ENCODE measurements around the gene RGS6.

DNA sequence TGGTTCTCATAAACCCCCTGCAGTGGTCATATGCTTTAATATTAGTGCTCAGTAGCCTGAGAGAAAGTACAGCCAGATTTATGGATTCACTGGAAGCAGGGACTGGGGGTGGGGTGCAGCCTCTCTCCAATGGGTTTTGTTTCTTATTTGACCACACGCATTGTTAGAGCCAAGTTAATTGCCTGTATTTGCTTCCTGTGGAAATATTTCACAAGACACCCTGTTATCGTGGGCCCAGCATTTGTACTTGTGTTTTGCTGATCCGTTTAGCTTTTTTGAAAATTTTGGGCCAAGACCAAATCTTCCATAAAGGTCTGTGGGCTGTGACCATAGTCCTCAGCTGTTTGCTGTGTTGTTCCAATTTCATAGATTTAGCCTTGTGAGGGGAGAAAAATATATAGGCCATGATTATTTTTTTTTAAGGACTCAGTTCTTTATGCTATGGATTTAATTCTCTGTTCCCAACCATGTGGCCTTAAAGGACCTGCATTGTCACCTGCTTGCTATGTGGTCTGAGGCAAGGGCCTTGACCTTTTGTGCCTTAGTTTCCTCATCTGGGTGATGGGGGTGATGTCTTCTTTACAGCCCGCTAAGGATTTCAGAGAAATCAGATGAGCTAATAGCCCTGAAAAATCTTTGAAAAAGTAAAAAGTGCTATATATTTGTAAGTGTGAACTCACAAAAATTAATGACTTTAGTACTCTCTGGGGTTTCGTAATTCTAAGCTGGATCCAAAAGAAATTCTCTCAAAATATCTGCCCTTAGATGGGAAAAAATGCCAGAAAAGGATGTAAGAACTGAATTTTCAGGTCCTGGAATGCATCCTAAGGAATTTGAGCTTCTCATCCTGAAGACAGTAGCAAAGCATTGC, 591.4 kb downstream of the RGS6 start:
- TF ChIP-seq, protein P1, sequence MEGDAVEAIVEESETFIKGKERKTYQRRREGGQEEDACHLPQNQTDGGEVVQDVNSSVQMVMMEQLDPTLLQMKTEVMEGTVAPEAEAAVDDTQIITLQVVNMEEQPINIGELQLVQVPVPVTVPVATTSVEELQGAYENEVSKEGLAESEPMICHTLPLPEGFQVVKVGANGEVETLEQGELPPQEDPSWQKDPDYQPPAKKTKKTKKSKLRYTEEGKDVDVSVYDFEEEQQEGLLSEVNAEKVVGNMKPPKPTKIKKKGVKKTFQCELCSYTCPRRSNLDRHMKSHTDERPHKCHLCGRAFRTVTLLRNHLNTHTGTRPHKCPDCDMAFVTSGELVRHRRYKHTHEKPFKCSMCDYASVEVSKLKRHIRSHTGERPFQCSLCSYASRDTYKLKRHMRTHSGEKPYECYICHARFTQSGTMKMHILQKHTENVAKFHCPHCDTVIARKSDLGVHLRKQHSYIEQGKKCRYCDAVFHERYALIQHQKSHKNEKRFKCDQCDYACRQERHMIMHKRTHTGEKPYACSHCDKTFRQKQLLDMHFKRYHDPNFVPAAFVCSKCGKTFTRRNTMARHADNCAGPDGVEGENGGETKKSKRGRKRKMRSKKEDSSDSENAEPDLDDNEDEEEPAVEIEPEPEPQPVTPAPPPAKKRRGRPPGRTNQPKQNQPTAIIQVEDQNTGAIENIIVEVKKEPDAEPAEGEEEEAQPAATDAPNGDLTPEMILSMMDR (IDR thresholded peaks at IDR 0.05) = no peak
- TF ChIP-seq POLR2A (IDR thresholded peaks at IDR 0.05) (no peak), POLR2AphosphoS5 (IDR thresholded peaks at IDR 0.05) (no peak)

Data from breast epithelium (tissue), 3 donors.